Naive thymus-derived CD8-positive, alpha-beta T cell (primary cell): Measurements from ENCODE around the gene FLT1. TPM values are rescaled to one million over a fixed set of nuclear protein-coding genes. Genes with fewer than 3 reads are reported as not detected.

Source experiments
- ATAC-seq, 2 donors: fragments of 150-1000 bp; cut with Tn5 transposase in 1 of 2; sonication (Bioruptor Pico), chemical (Tn5 transposase) in 1 of 2; 1 replicate in 1 of 2; 2 replicates in 1 of 2; pipeline ENCODE4 v1.10.0; 2021; ENCODE audit warnings: mild to moderate bottlenecking in 2 of 2, moderate library complexity in 2 of 2
- POLR2A ChIA-PET: fragments of 350-600 bp; sonication (Branson Sonifier 250); formaldehyde crosslinking; loops from one replicate; lab custom pipeline; 2021; ENCODE audit warnings: antibody characterized with exemption; lab: Charles Lee
- DNase-seq, 10 donors: peaks; one replicate each; pipeline versions ENCODE4 v3.0.0 to v3.0.0-alpha.2; 2020 to 2022
- H3K27ac Mint-ChIP-seq, 10 donors: one replicate each; pipeline ENCODE4 v1.8.0; 2020 to 2022; ENCODE audit warnings: mild to moderate bottlenecking in 10 of 10, mixed read lengths in 10 of 10, moderate library complexity in 4 of 10, inconsistent platforms in 1 of 10
- H3K27me3 Mint-ChIP-seq, 5 donors: one replicate each; pipeline ENCODE4 v1.8.0; 2021 to 2022; ENCODE audit warnings: mixed read lengths in 5 of 5
- H3K36me3 Mint-ChIP-seq, 3 donors: one replicate each; pipeline ENCODE4 v1.8.0; 2020 to 2022; ENCODE audit warnings: mixed read lengths in 3 of 3, mild to moderate bottlenecking in 2 of 3, inconsistent platforms in 1 of 3
- H3K4me1 Mint-ChIP-seq, 4 donors: one replicate each; pipeline ENCODE4 v1.8.0; 2021 to 2022; ENCODE audit warnings: mixed read lengths in 4 of 4
- H3K4me3 Mint-ChIP-seq, 10 donors: one replicate each; pipeline ENCODE4 v1.8.0; 2020 to 2022; ENCODE audit warnings: mild to moderate bottlenecking in 10 of 10, mixed read lengths in 10 of 10, moderate library complexity in 6 of 10, inconsistent platforms in 1 of 10
- H3K9me3 Mint-ChIP-seq, 9 donors: one replicate each; pipeline ENCODE4 v1.8.0; 2020 to 2022; ENCODE audit warnings: mixed read lengths in 9 of 9, mild to moderate bottlenecking in 3 of 9, inconsistent platforms in 1 of 9, moderate library complexity in 1 of 9
- polyA plus RNA-seq, 3 donors: library from polyadenylated mRNA; unstranded; fragments of 300-500 nt; fragmentation: Illumina TruSeq; gene quantifications; one replicate each; pipeline ENCODE4 v1.2.3, GENCODE V29; 2021
- total RNA-seq, 8 experiments: library from RNA in 2 of 8; stranded (reverse) in 2 of 8; gene quantifications; one replicate each; pipeline ENCODE4 v1.2.3 and lab custom pipeline; 2021 to 2026

FLT1 gene
- total and polyA plus RNA-seq, 5 experiments from 2014 or later: 0.97 to 2.4 (median 1.3) TPM

- Mint-ChIP-seq H3K27me3 (no peaks in the 10 kb centered on the region), H3K27ac (peak overlapping the region in 8 of 10 donors; percentile 1 to 88 (median 32)), H3K9me3 (peaks cover 0 to 3% (median 0%) of the 10 kb centered on the region in 9 donors), H3K4me3 (peak overlapping the region in 5 of 10 donors; percentile 1 to 59 (median 46)), H3K4me1 (peaks cover 13 to 47% (median 32%) of the 10 kb centered on the region in 4 donors), H3K36me3 (no peaks in the 10 kb centered on the region)
- ATAC-seq (no peak), DNase-seq (no peak)
- POLR2A ChIA-PET: no interaction called here
Measured at GRCh38 chr13:28355046-28355821, 139.7 kb downstream of the FLT1 start.

- peaks cover 13 to 46% (median 32%) of the 10 kb centered on the region in 4 donors for H3K4me1 Mint-ChIP-seq
- DNase-seq (no peak), ATAC-seq (no peak)
Measured at GRCh38 chr13:28353679-28354078, 141.2 kb downstream of the FLT1 start.

GRCh38 chr13:28349907-28350654 lies 144.8 kb downstream of the FLT1 start:
- POLR2A ChIA-PET: no interaction called here
- peaks cover 14 to 26% (median 24%) of the 10 kb centered on the region in 4 donors for H3K4me1 Mint-ChIP-seq
- ATAC-seq (no peak), DNase-seq (no peak)
- H3K27me3 Mint-ChIP-seq: peaks cover 0 to 6% (median 0%) of the 10 kb centered on the region in 5 donors
- H3K9me3 Mint-ChIP-seq: no peaks in the 10 kb centered on the region
- H3K4me3 Mint-ChIP-seq: no peak overlapping the region
- H3K36me3 Mint-ChIP-seq: no peaks in the 10 kb centered on the region
- no peak overlapping the region for H3K27ac Mint-ChIP-seq

More at GRCh38 chr13:28353679-28354078, 141.2 kb downstream of the FLT1 start:
- Mint-ChIP-seq H3K9me3 (peaks cover 0 to 2% (median 0%) of the 10 kb centered on the region in 9 donors), H3K27me3 (no peaks in the 10 kb centered on the region), H3K4me3 (no peak overlapping the region), H3K36me3 (no peaks in the 10 kb centered on the region), H3K27ac (peak overlapping the region in 1 of 10 donors; percentile 13)
- POLR2A ChIA-PET: no interaction called here

GRCh38 chr13:28349371-28349770 lies 145.6 kb downstream of the FLT1 start:
- ATAC-seq (no peak), DNase-seq (no peak)
- Mint-ChIP-seq H3K4me3 (no peak overlapping the region), H3K27me3 (peaks cover 0 to 8% (median 1%) of the 10 kb centered on the region in 5 donors), H3K9me3 (no peaks in the 10 kb centered on the region), H3K36me3 (no peaks in the 10 kb centered on the region), H3K27ac (no peak overlapping the region), H3K4me1 (peaks cover 12 to 20% (median 19%) of the 10 kb centered on the region in 4 donors)
- POLR2A ChIA-PET: no interaction called here

- Mint-ChIP-seq H3K36me3 (no peaks in the 10 kb centered on the region), H3K27ac (no peak overlapping the region), H3K27me3 (peaks cover 1 to 11% (median 5%) of the 10 kb centered on the region in 5 donors), H3K9me3 (no peaks in the 10 kb centered on the region), H3K4me3 (no peak overlapping the region), H3K4me1 (peaks cover 10 to 17% (median 12%) of the 10 kb centered on the region in 4 donors)
- DNase-seq: peak in 1 of 10 donors; percentile 14
- POLR2A ChIA-PET: interaction anchor here (0.6 kb wide), 1 partner anchor 958 kb away, joined by 3 read pairs; no protein-coding TSS in a partner anchor
- ATAC-seq: no peak
Measured at GRCh38 chr13:28347456-28348371, 147.2 kb downstream of the FLT1 start.

GRCh38 chr13:28346154-28346553 lies 148.8 kb downstream of the FLT1 start:
- H3K9me3 Mint-ChIP-seq: no peaks in the 10 kb centered on the region
- H3K36me3 Mint-ChIP-seq: no peaks in the 10 kb centered on the region
- no peak overlapping the region for H3K4me3 Mint-ChIP-seq
- POLR2A ChIA-PET: no interaction called here
- DNase-seq: no peak
- H3K4me1 Mint-ChIP-seq: peaks cover 10 to 13% (median 12%) of the 10 kb centered on the region in 4 donors
- ATAC-seq: no peak
- H3K27me3 Mint-ChIP-seq: peaks cover 1 to 11% (median 5%) of the 10 kb centered on the region in 5 donors
- no peak overlapping the region for H3K27ac Mint-ChIP-seq

GRCh38 chr13:28344163-28344562 lies 150.8 kb downstream of the FLT1 start:
- Mint-ChIP-seq H3K4me3 (no peak overlapping the region), H3K4me1 (peaks cover 10 to 13% (median 12%) of the 10 kb centered on the region in 4 donors), H3K9me3 (no peaks in the 10 kb centered on the region), H3K36me3 (no peaks in the 10 kb centered on the region), H3K27ac (no peak overlapping the region), H3K27me3 (peaks cover 1 to 11% (median 5%) of the 10 kb centered on the region in 5 donors)
- ATAC-seq: no peak
- POLR2A ChIA-PET: no interaction called here
- no peak for DNase-seq

GRCh38 chr13:28342251-28342650 lies 152.7 kb downstream of the FLT1 start:
- H3K36me3 Mint-ChIP-seq: peaks cover 0 to 2% (median 0%) of the 10 kb centered on the region in 3 donors
- H3K9me3 Mint-ChIP-seq: no peaks in the 10 kb centered on the region
- DNase-seq (no peak), ATAC-seq (no peak)
- POLR2A ChIA-PET: no interaction called here
- peaks cover 0 to 5% (median 1%) of the 10 kb centered on the region in 4 donors for H3K4me1 Mint-ChIP-seq
- H3K4me3 Mint-ChIP-seq: no peak overlapping the region
- H3K27me3 Mint-ChIP-seq: peaks cover 1 to 11% (median 5%) of the 10 kb centered on the region in 5 donors
- H3K27ac Mint-ChIP-seq: peak overlapping the region in 1 of 10 donors; percentile 34

- Mint-ChIP-seq H3K4me1 (peaks cover 0 to 3% (median 0%) of the 10 kb centered on the region in 4 donors), H3K9me3 (no peaks in the 10 kb centered on the region), H3K27me3 (peaks cover 0 to 11% (median 4%) of the 10 kb centered on the region in 5 donors), H3K4me3 (no peak overlapping the region), H3K36me3 (peaks cover 0 to 2% (median 0%) of the 10 kb centered on the region in 3 donors), H3K27ac (no peak overlapping the region)
- POLR2A ChIA-PET: no interaction called here
- no peak for ATAC-seq
- no peak for DNase-seq
Measured at GRCh38 chr13:28340272-28340793, 154.6 kb downstream of the FLT1 start.

- ATAC-seq: no peak
- no peak overlapping the region for H3K27ac Mint-ChIP-seq
- no peak overlapping the region for H3K4me3 Mint-ChIP-seq
- H3K36me3 Mint-ChIP-seq: peaks cover 0 to 2% (median 0%) of the 10 kb centered on the region in 3 donors
- POLR2A ChIA-PET: no interaction called here
- no peak for DNase-seq
- peaks cover 0 to 3% (median 0%) of the 10 kb centered on the region in 4 donors for H3K4me1 Mint-ChIP-seq
- H3K27me3 Mint-ChIP-seq: peaks cover 0 to 8% (median 2%) of the 10 kb centered on the region in 5 donors
- no peaks in the 10 kb centered on the region for H3K9me3 Mint-ChIP-seq
Measured at GRCh38 chr13:28339419-28339818, 155.5 kb downstream of the FLT1 start.

GRCh38 chr13:28338742-28339141 lies 156.2 kb downstream of the FLT1 start:
- Mint-ChIP-seq H3K36me3 (peaks cover 0 to 2% (median 0%) of the 10 kb centered on the region in 3 donors), H3K27ac (no peak overlapping the region), H3K9me3 (no peaks in the 10 kb centered on the region), H3K4me1 (peaks cover 0 to 3% (median 0%) of the 10 kb centered on the region in 4 donors), H3K4me3 (no peak overlapping the region), H3K27me3 (peaks cover 0 to 2% (median 0%) of the 10 kb centered on the region in 5 donors)
- ATAC-seq: no peak
- no peak for DNase-seq
- POLR2A ChIA-PET: no interaction called here
